H1 (cell line): ENCODE results near the gene LMX1B. TPM values are rescaled to one million over a fixed set of nuclear protein-coding genes. Genes with fewer than 3 reads are reported as not detected.
A peak's percentile ranks its signal among the peaks of the same experiment; 100 is the strongest.

Experiments used
- CTCF ChIA-PET: fragments of 300-600 bp; sonication (Branson Sonifier 250); formaldehyde crosslinking; loops from one replicate; lab custom pipeline; 2021; ENCODE audit not compliant: partially characterized antibody; lab: Charles Lee
- POLR2A ChIA-PET: fragments of 300-600 bp; sonication (Branson Sonifier 250); formaldehyde crosslinking; loops from one replicate; lab custom pipeline; 2021; ENCODE audit warnings: inconsistent platforms; ENCODE audit not compliant: partially characterized antibody; lab: Charles Lee
- DNase-seq, 2 experiments: peaks; one replicate each; pipeline versions ENCODE4 v3.0.0 to v3.0.0-alpha.2; 2010 to 2022; ENCODE audit warnings: low spot score in 2 of 2, low read depth in 1 of 2, mixed read lengths in 1 of 2
- FAIRE-seq: peaks from 2 replicates; lab custom pipeline; 2011; peaks lifted over from hg19 to GRCh38; lab: Jason Lieb, UNC
- H2AFZ ChIP-seq: 2 replicates; pipeline ENCODE4 v1.8.1; 2012; ENCODE audit warnings: low read length, inconsistent platforms
- H2AK5ac ChIP-seq: 2 replicates; pipeline ENCODE4 v1.6.1; 2013; ENCODE audit warnings: low read depth, low read length
- H2BK120ac ChIP-seq: replicated peaks from 2 replicates; pipeline ENCODE3; 2013; ENCODE audit warnings: low read depth, low read length, inconsistent platforms
- H2BK12ac ChIP-seq: 2 replicates; pipeline ENCODE4 v1.6.1; 2013; ENCODE audit warnings: low read depth, low read length
- H2BK15ac ChIP-seq: 2 replicates; pipeline ENCODE4 v1.6.1; 2013; ENCODE audit warnings: low read length
- H2BK20ac ChIP-seq: 2 replicates; pipeline ENCODE4 v1.6.1; 2013; ENCODE audit warnings: low read length
- H2BK5ac ChIP-seq: 2 replicates; pipeline ENCODE4 v1.6.1; 2013; ENCODE audit warnings: low read depth, low read length
- H3K14ac ChIP-seq: 2 replicates; pipeline ENCODE4 v1.6.1; 2013; ENCODE audit warnings: inconsistent platforms; ENCODE audit not compliant: insufficient read length
- H3K18ac ChIP-seq: 2 replicates; pipeline ENCODE4 v1.6.1; 2013; ENCODE audit warnings: low read length; ENCODE audit errors: extremely low read depth
- H3K23ac ChIP-seq: 2 replicates; pipeline ENCODE4 v1.6.1; 2013; ENCODE audit warnings: inconsistent platforms; ENCODE audit not compliant: insufficient read length
- H3K23me2 ChIP-seq: 2 replicates; pipeline ENCODE4 v1.6.1; 2013; ENCODE audit warnings: low read depth, low read length
- H3K27ac ChIP-seq: 2 replicates; pipeline ENCODE4 v1.6.1; 2011; ENCODE audit warnings: low read depth, low read length, inconsistent platforms
- H3K27me3 ChIP-seq, 4 experiments: replicated peaks in 1 of 4; 1 replicate in 1 of 4; 2 replicates in 3 of 4; pipeline versions ENCODE4 v1.6.1 to v1.8.1; 2011 to 2013; ENCODE audit warnings: low read length in 3 of 4, mild to moderate bottlenecking in 3 of 4, inconsistent platforms in 2 of 4, mixed read lengths in 2 of 4, moderate library complexity in 1 of 4; ENCODE audit not compliant: control insufficient read depth in 3 of 4, insufficient read depth in 3 of 4; ENCODE audit errors: extremely low read depth in 1 of 4
- H3K36me3 ChIP-seq, 4 experiments: 2 replicates each; pipeline versions ENCODE4 v1.6.1 to v1.8.1; 2011 to 2013; ENCODE audit warnings: mild to moderate bottlenecking in 4 of 4, low read length in 3 of 4, moderate library complexity in 2 of 4, control low read depth in 1 of 4, inconsistent platforms in 1 of 4; ENCODE audit not compliant: insufficient read depth in 4 of 4, control insufficient read depth in 2 of 4
- H3K4ac ChIP-seq: replicated peaks from 2 replicates; pipeline ENCODE3; 2013; ENCODE audit warnings: low read length, low read depth, mixed read lengths, inconsistent platforms; ENCODE audit not compliant: insufficient read length
- H3K4me1 ChIP-seq, 4 experiments: replicated peaks in 1 of 4; 1 replicate in 1 of 4; 2 replicates in 3 of 4; pipeline versions ENCODE4 v1.6.1 to v1.8.1; 2011 to 2013; ENCODE audit warnings: low read length in 3 of 4, inconsistent platforms in 2 of 4, mixed read lengths in 1 of 4; ENCODE audit not compliant: insufficient read depth in 4 of 4, control insufficient read depth in 3 of 4
- H3K4me2 ChIP-seq, 2 experiments: 2 replicates each; pipeline versions ENCODE4 v1.6.1 to v1.8.1; 2011 to 2013; ENCODE audit warnings: low read depth in 2 of 2, low read length in 2 of 2, control low read depth in 1 of 2, inconsistent platforms in 1 of 2, mild to moderate bottlenecking in 1 of 2; ENCODE audit not compliant: insufficient read depth in 1 of 2
- H3K4me3 ChIP-seq, 4 experiments: fragments of 200-600, 300-600 bp in 1 of 4; sonication (generic), shearing (Covaris generic), sonication (Bioruptor Twin) in 1 of 4; 2 replicates each; pipeline versions ENCODE4 v1.5.1 to v1.8.1; 2011 to 2016; ENCODE audit warnings: low read length in 4 of 4, low read depth in 3 of 4, control low read depth in 2 of 4, inconsistent platforms in 2 of 4, mild to moderate bottlenecking in 2 of 4, mixed read lengths in 1 of 4, moderate library complexity in 1 of 4; ENCODE audit not compliant: insufficient read depth in 2 of 4; ENCODE audit errors: extremely low read depth in 1 of 4
- H3K56ac ChIP-seq: replicated peaks from 2 replicates; pipeline ENCODE3; 2013; ENCODE audit warnings: low read depth, mild to moderate bottlenecking, mixed read lengths, low read length, inconsistent platforms; ENCODE audit not compliant: insufficient read length
- H3K79me1 ChIP-seq: 2 replicates; pipeline ENCODE4 v1.6.1; 2013; ENCODE audit warnings: low read depth, low read length, control low read depth
- H3K79me2 ChIP-seq, 2 experiments: 2 replicates each; pipeline versions ENCODE4 v1.6.1 to v1.8.1; 2012 to 2013; ENCODE audit warnings: low read length in 2 of 2, mild to moderate bottlenecking in 2 of 2, inconsistent platforms in 1 of 2; ENCODE audit not compliant: insufficient read depth in 2 of 2, control insufficient read depth in 1 of 2
- H3K9ac ChIP-seq, 4 experiments: replicated peaks in 1 of 4; 1 replicate in 1 of 4; 2 replicates in 3 of 4; pipeline versions ENCODE4 v1.6.1 to v1.8.1; 2011 to 2013; ENCODE audit warnings: low read depth in 3 of 4, low read length in 3 of 4, control low read depth in 2 of 4, mild to moderate bottlenecking in 2 of 4, moderate library complexity in 2 of 4, inconsistent platforms in 1 of 4; ENCODE audit errors: extremely low read depth in 1 of 4
- H3K9me3 ChIP-seq, 2 experiments: 2 replicates each; pipeline versions ENCODE4 v1.6.1 to v1.8.1; 2012 to 2013; ENCODE audit warnings: mild to moderate bottlenecking in 2 of 2, moderate library complexity in 2 of 2, control low read depth in 1 of 2, inconsistent platforms in 1 of 2, low read depth in 1 of 2, low read length in 1 of 2, mixed read lengths in 1 of 2; ENCODE audit not compliant: insufficient read depth in 2 of 2
- H4K20me1 ChIP-seq, 2 experiments: replicated peaks in 1 of 2; 2 replicates each; pipeline versions ENCODE3 to v1.8.1; 2011 to 2013; ENCODE audit warnings: inconsistent platforms in 2 of 2, low read length in 2 of 2, mild to moderate bottlenecking in 1 of 2; ENCODE audit not compliant: insufficient read depth in 2 of 2, control insufficient read depth in 1 of 2
- H4K5ac ChIP-seq: 2 replicates; pipeline ENCODE4 v1.6.1; 2013; ENCODE audit warnings: low read length, low read depth, mixed read lengths, inconsistent platforms; ENCODE audit not compliant: insufficient read length
- H4K8ac ChIP-seq: 2 replicates; pipeline ENCODE4 v1.8.0; 2013; ENCODE audit warnings: mild to moderate bottlenecking, moderate library complexity, low read length, inconsistent platforms; ENCODE audit not compliant: insufficient read depth; ENCODE audit errors: extremely low read depth
- H4K91ac ChIP-seq: replicated peaks from 2 replicates; pipeline ENCODE3; 2013; ENCODE audit warnings: low read length, mixed read lengths, inconsistent platforms; ENCODE audit not compliant: insufficient read length
- CHD1 ChIP-seq: IDR thresholded peaks from 2 replicates; pipeline ENCODE4 v1.6.1; 2012; ENCODE audit warnings: low read depth, low read length, improper control_type of control experiment
- CTBP2 ChIP-seq: IDR thresholded peaks from 2 replicates; pipeline ENCODE4 v1.7.0; 2011; ENCODE audit warnings: borderline replicate concordance, mild to moderate bottlenecking, moderate library complexity, mixed read lengths, low read length; ENCODE audit not compliant: insufficient read depth, insufficient read length
- FOSL1 ChIP-seq: IDR thresholded peaks from 2 replicates; pipeline ENCODE4 v1.6.1; 2011; ENCODE audit warnings: mild to moderate bottlenecking, low read depth, low read length, moderate library complexity; ENCODE audit not compliant: insufficient read depth
- JUN ChIP-seq: IDR thresholded peaks from 2 replicates; pipeline ENCODE4 v1.6.1; 2011; ENCODE audit warnings: low read depth, mild to moderate bottlenecking, improper control_type of control experiment, low read length
- KDM5A ChIP-seq: fragments of 200-600 bp; IDR thresholded peaks from 2 replicates; pipeline ENCODE4 v1.7.1; 2012; ENCODE audit warnings: mild to moderate bottlenecking, low read length, inconsistent platforms, mixed read lengths
- RFX5 ChIP-seq: IDR thresholded peaks from 2 replicates; pipeline ENCODE4 v1.6.1; 2011; ENCODE audit warnings: low read depth, low read length, improper control_type of control experiment, borderline replicate concordance
- SIRT6 ChIP-seq: IDR thresholded peaks from one replicate; pipeline ENCODE4 v1.7.1; 2012; ENCODE audit warnings: low read length, inconsistent platforms
- SP1 ChIP-seq: IDR thresholded peaks from 2 replicates; pipeline ENCODE4 v1.6.1; 2011; ENCODE audit warnings: low read depth, low read length
- SUZ12 ChIP-seq: fragments of 200-600 bp; sonication (generic); IDR thresholded peaks from 2 replicates; pipeline ENCODE4 v1.6.1; 2012; ENCODE audit warnings: mild to moderate bottlenecking, inconsistent platforms, low read length, moderate library complexity, mixed read lengths
- WGBS, 2 experiments: shearing (Covaris generic) in 1 of 2; methylation state at CpG; one replicate each; pipeline versions ENCODE4 v1.1.6 to v1.1.7; 2013 to 2015; ENCODE audit warnings: low lambda C conversion rate in 2 of 2, mixed read lengths in 2 of 2, inconsistent platforms in 1 of 2, low coverage in 1 of 2, missing lambda C conversion rate in 1 of 2; ENCODE audit not compliant: insufficient replicate concordance in 2 of 2, insufficient coverage in 1 of 2, insufficient read length in 1 of 2; ENCODE audit errors: extremely low coverage in 1 of 2, missing lambda C conversion rate in 1 of 2; 5-methylcytosine and 5-hydroxymethylcytosine counted together
- polyA plus RNA-seq, 7 experiments: library from polyadenylated mRNA; depleted of rRNA in 3 of 7; stranded (reverse) in 5 of 7; unstranded in 2 of 7; fragments of >200 nt in 5 of 7; fragments of 200-250 nt in 2 of 7; gene quantifications; 1 replicate in 5 of 7; 2 replicates in 1 of 7; 4 replicates in 1 of 7; pipeline versions ENCODE4 v1.2.1 to v1.2.3, GENCODE V29; 2011 to 2013; ENCODE audit warnings: missing spikeins in 2 of 7, mixed read lengths in 2 of 7
- total RNA-seq: library from RNA; stranded (reverse); fragmentation: NEBNext Ultra II Directional; extraction: Animal tissue kit (Norgen Biotek cat#: 25700); gene quantifications from 2 replicates; pipeline ENCODE4 v1.2.1, GENCODE V29; 2021
- TF ChIP-seq, protein P1 (sequence below): IDR thresholded peaks from 2 replicates; pipeline ENCODE4 v1.6.1; 2012; ENCODE audit warnings: inconsistent platforms

The LMX1B gene
- total and polyA plus RNA-seq, 2 of the 8 experiments (the other 6 are each of a cell fraction or from before 2014, with no cell fraction given) = 0.09 to 0.37 TPM

DNA sequence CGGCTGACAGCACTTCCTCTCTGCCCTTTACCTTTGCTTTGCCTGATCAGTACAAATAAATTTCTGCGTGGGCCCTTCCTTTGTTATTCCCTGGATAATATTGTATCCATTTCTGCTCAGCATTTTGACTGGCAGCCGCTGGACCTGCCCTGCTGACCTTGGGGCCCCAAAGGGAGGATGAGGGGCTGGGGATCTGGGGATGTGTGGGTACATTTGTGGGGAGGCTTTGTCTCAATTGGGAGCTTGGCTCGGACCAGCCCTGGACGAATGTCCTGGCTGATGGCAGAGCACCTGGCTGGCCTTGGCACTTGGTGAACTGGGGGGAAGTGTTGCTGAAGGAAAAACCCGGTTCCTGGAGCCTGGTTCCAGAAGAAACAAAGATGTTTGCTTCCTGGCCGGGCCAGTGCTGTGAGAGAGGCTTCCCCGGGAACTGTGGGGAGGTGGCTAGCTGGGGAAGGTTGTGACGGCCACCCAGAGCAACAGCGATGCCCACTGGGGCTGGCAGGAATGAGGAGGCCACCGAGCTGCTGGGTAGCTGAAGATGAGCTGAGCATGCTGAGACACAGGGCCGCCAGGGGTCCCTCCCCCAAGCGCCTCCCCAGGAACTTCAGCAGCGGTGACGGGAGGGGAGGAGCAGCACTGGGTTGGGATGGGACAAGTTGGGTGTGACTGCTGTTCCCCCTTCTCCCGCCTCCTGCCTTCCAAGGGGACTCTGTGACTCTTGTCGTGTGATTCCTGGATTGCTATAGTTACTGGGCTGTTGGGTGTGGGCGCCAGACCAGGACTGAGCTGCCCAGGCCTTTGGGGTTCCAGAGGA is 8.4 kb downstream of the LMX1B start:
- Histone ChIP-seq H4K20me1 (peaks cover 0 to 24% of the 10 kb centered on the region in 2 experiments), H2BK20ac (peak overlapping the region; percentile 48; the same call in 1 of the 2 replicates), H4K5ac (no peak overlapping the region), H3K9ac (no peak overlapping the region), H3K79me1 (no peaks in the 10 kb centered on the region), H3K27ac (no peak overlapping the region), H3K79me2 (no peaks in the 10 kb centered on the region), H4K91ac (no peak overlapping the region), H2BK12ac (0 out of 2 replicates have a peak overlapping the region, but pooled peaks have one; percentile 60), H3K9me3 (no peaks in the 10 kb centered on the region), H3K4ac (no peak overlapping the region), H3K56ac (no peak overlapping the region), H2BK15ac (peak overlapping the region; percentile 29; the same call in 1 of the 2 replicates), H2AK5ac (no peak overlapping the region; the same call in 1 of the 2 replicates), H3K23me2 (peaks cover 6% of the 10 kb centered on the region; the same call in 1 of the 2 replicates), H2AFZ (no peak overlapping the region), H3K18ac (peak overlapping the region; percentile 60), H3K14ac (no peak overlapping the region), H3K4me2 (peak overlapping the region; percentile 29 to 80), H3K4me1 (peaks cover 8 to 56% (median 40%) of the 10 kb centered on the region in 4 experiments), H2BK120ac (no peak overlapping the region), H3K27me3 (peaks cover 94 to 100% (median 100%) of the 10 kb centered on the region in 4 experiments), H2BK5ac (no peak overlapping the region; the same call in 1 of the 2 replicates), H4K8ac (no peak overlapping the region), H3K23ac (no peak overlapping the region), H3K4me3 (peak overlapping the region in 1 of 4 experiments; percentile 18; a peak in 3 of 8 replicates), H3K36me3 (no peaks in the 10 kb centered on the region; a peak in 1 of 8 replicates)
- WGBS, 2 experiments = 4% methylated on average over 13 of the region's 18 CpGs; no CpG with 5 or more reads in 1 of the 2 experiments
- POLR2A ChIA-PET = interaction anchor here (2.9 kb wide), 1 partner anchor 9 kb away, joined by 14 read pairs; the partner anchor contains the start of gene LMX1B
- no peak for FAIRE-seq
- DNase-seq = peak in 1 of 2 experiments; percentile 60
- CTCF ChIA-PET = interaction anchor here (0.8 to 6.1 kb wide), 10 partner anchors 9 to 81 kb away, joined by 3 to 41 read pairs (median 4); partner anchors contain the start of gene LMX1B
- no peak for TF ChIP-seq SIRT6
- TF ChIP-seq CTBP2 = no peak
- no peak for TF ChIP-seq JUN
- peak; percentile 65 for TF ChIP-seq SUZ12
- no peak for TF ChIP-seq FOSL1
- TF ChIP-seq, protein P1, sequence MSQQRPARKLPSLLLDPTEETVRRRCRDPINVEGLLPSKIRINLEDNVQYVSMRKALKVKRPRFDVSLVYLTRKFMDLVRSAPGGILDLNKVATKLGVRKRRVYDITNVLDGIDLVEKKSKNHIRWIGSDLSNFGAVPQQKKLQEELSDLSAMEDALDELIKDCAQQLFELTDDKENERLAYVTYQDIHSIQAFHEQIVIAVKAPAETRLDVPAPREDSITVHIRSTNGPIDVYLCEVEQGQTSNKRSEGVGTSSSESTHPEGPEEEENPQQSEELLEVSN = no peak
- no peak for TF ChIP-seq SP1
- TF ChIP-seq RFX5 = no peak
- no peak for TF ChIP-seq KDM5A
- TF ChIP-seq CHD1 = no peak
